ENCODE data around the gene EIF4E3.

GRCh38 chr3:71659864-71660591 is 65.2 kb downstream of the EIF4E3 start:
- no peak for TF ChIP-seq CTCF (conservative IDR thresholded peaks at IDR 0.05 in 1 of 2, IDR thresholded peaks at IDR 0.05 in 1 of 2; ENCODE audit: low read depth in 1 of 2, low read length in 2 of 2)
- TF ChIP-seq EZH2 (IDR thresholded peaks at IDR 0.05; ENCODE audit: low read length, missing control alignments): no peak
